Measurements from ENCODE around the gene PIH1D2. TPM values are rescaled to one million over a fixed set of nuclear protein-coding genes. Genes with fewer than 3 reads are reported as not detected.

Gene PIH1D2
- total RNA-seq: 0.23 and 0.46 TPM in 2 replicates

GRCh38 chr11:112073941-112074811 lies at the start of gene PIH1D2, which contains the start of gene NKAPD1:
Gene PIH1D2 (minus strand): TSS chr11:112074017. CDS start chr11:112073174, 843 bp downstream.
Gene NKAPD1 (plus strand): TSS chr11:112074299. CDS start chr11:112075575, 1,276 bp downstream.
- peak; percentile 75 for DNase-seq (ENCODE audit: low spot score)
- Mint-ChIP-seq H3K9me3 (no peaks in the 10 kb centered on the region), H3K4me1 (ENCODE audit: low read depth) (peaks cover 23% of the 10 kb centered on the region), H3K27me3 (ENCODE audit: low read depth) (peaks cover 8% of the 10 kb centered on the region), H3K36me3 (ENCODE audit: low read depth) (peaks cover 24% of the 10 kb centered on the region), H3K4me3 (ENCODE audit: low read depth) (peak within 1 kb of the TSS; percentile 94), H3K27ac (peak within 1 kb of the TSS; percentile 92)
- intact Hi-C loops (cut with micrococcal nuclease): loop anchor here (1.0 to 5.0 kb wide), 6 partner anchors 12 to 307 kb away; partner anchors contain the start of genes CFAP68, DLAT, FDXACB1 and PPP2R1B

- Mint-ChIP-seq H3K9me3 (no peaks in the 10 kb centered on the region), H3K27me3 (ENCODE audit: low read depth) (peaks cover 4% of the 10 kb centered on the region), H3K4me3 (ENCODE audit: low read depth) (no peak overlapping the region), H3K4me1 (ENCODE audit: low read depth) (peaks cover 13% of the 10 kb centered on the region), H3K36me3 (ENCODE audit: low read depth) (no peaks in the 10 kb centered on the region), H3K27ac (no peak overlapping the region)
- DNase-seq (ENCODE audit: low spot score): no peak
- intact Hi-C loops (cut with micrococcal nuclease): no loop called here
Measured at GRCh38 chr11:112123129-112123528, 49.3 kb upstream of the PIH1D2 start.

- Mint-ChIP-seq H3K9me3 (no peaks in the 10 kb centered on the region), H3K4me3 (ENCODE audit: low read depth) (no peak overlapping the region), H3K27me3 (ENCODE audit: low read depth) (peaks cover 4% of the 10 kb centered on the region), H3K4me1 (ENCODE audit: low read depth) (peaks cover 13% of the 10 kb centered on the region), H3K27ac (no peak overlapping the region), H3K36me3 (ENCODE audit: low read depth) (no peaks in the 10 kb centered on the region)
- intact Hi-C loops (cut with micrococcal nuclease): no loop called here
- no peak for DNase-seq (ENCODE audit: low spot score)
Measured at GRCh38 chr11:112121981-112122615, 48.3 kb upstream of the PIH1D2 start.

- no peaks in the 10 kb centered on the region for H3K9me3 Mint-ChIP-seq
- H3K36me3 Mint-ChIP-seq (ENCODE audit: low read depth): no peaks in the 10 kb centered on the region
- H3K27ac Mint-ChIP-seq: no peak overlapping the region
- no peak overlapping the region for H3K4me3 Mint-ChIP-seq (ENCODE audit: low read depth)
- DNase-seq (ENCODE audit: low spot score): no peak
- intact Hi-C loops (cut with micrococcal nuclease): no loop called here
- H3K27me3 Mint-ChIP-seq (ENCODE audit: low read depth): no peaks in the 10 kb centered on the region
- H3K4me1 Mint-ChIP-seq (ENCODE audit: low read depth): peaks cover 17% of the 10 kb centered on the region
Measured at GRCh38 chr11:112118176-112118575, 44.4 kb upstream of the PIH1D2 start.

- no peaks in the 10 kb centered on the region for H3K36me3 Mint-ChIP-seq (ENCODE audit: low read depth)
- intact Hi-C loops (cut with micrococcal nuclease): loop anchor here (2.0 kb wide), 1 partner anchor 59 kb away; the partner anchor contains the start of gene BCO2
- H3K9me3 Mint-ChIP-seq: no peaks in the 10 kb centered on the region
- no peaks in the 10 kb centered on the region for H3K27me3 Mint-ChIP-seq (ENCODE audit: low read depth)
- H3K27ac Mint-ChIP-seq: no peak overlapping the region
- no peak for DNase-seq (ENCODE audit: low spot score)
- peaks cover 14% of the 10 kb centered on the region for H3K4me1 Mint-ChIP-seq (ENCODE audit: low read depth)
- no peak overlapping the region for H3K4me3 Mint-ChIP-seq (ENCODE audit: low read depth)
Measured at GRCh38 chr11:112115386-112115785, 41.6 kb upstream of the PIH1D2 start.

- intact Hi-C loops (cut with micrococcal nuclease): loop anchor here (2.0 kb wide), 1 partner anchor 60 kb away; the partner anchor contains the start of gene BCO2
- no peak overlapping the region for H3K4me3 Mint-ChIP-seq (ENCODE audit: low read depth)
- no peak for DNase-seq (ENCODE audit: low spot score)
- H3K36me3 Mint-ChIP-seq (ENCODE audit: low read depth): no peaks in the 10 kb centered on the region
- no peaks in the 10 kb centered on the region for H3K9me3 Mint-ChIP-seq
- H3K4me1 Mint-ChIP-seq (ENCODE audit: low read depth): peaks cover 9% of the 10 kb centered on the region
- H3K27ac Mint-ChIP-seq: no peak overlapping the region
- no peaks in the 10 kb centered on the region for H3K27me3 Mint-ChIP-seq (ENCODE audit: low read depth)
Measured at GRCh38 chr11:112114460-112114859, 40.6 kb upstream of the PIH1D2 start.

- Mint-ChIP-seq H3K4me1 (ENCODE audit: low read depth) (peaks cover 9% of the 10 kb centered on the region), H3K4me3 (ENCODE audit: low read depth) (no peak overlapping the region), H3K36me3 (ENCODE audit: low read depth) (no peaks in the 10 kb centered on the region), H3K9me3 (no peaks in the 10 kb centered on the region), H3K27me3 (ENCODE audit: low read depth) (no peaks in the 10 kb centered on the region), H3K27ac (no peak overlapping the region)
- no peak for DNase-seq (ENCODE audit: low spot score)
- intact Hi-C loops (cut with micrococcal nuclease): loop anchor here (1.0 to 2.0 kb wide), 2 partner anchors 61 to 167 kb away; partner anchors contain the start of gene BCO2
Measured at GRCh38 chr11:112113539-112114457, 40.0 kb upstream of the PIH1D2 start.

- intact Hi-C loops (cut with micrococcal nuclease): no loop called here
- no peaks in the 10 kb centered on the region for H3K4me1 Mint-ChIP-seq (ENCODE audit: low read depth)
- no peak overlapping the region for H3K4me3 Mint-ChIP-seq (ENCODE audit: low read depth)
- no peaks in the 10 kb centered on the region for H3K36me3 Mint-ChIP-seq (ENCODE audit: low read depth)
- H3K27me3 Mint-ChIP-seq (ENCODE audit: low read depth): no peaks in the 10 kb centered on the region
- no peaks in the 10 kb centered on the region for H3K9me3 Mint-ChIP-seq
- no peak overlapping the region for H3K27ac Mint-ChIP-seq
- no peak for DNase-seq (ENCODE audit: low spot score)
Measured at GRCh38 chr11:112106070-112106469, 32.3 kb upstream of the PIH1D2 start.

GRCh38 chr11:112103446-112103845 lies 29.6 kb upstream of the PIH1D2 start:
- Mint-ChIP-seq H3K36me3 (ENCODE audit: low read depth) (no peaks in the 10 kb centered on the region), H3K4me1 (ENCODE audit: low read depth) (no peaks in the 10 kb centered on the region)
- intact Hi-C loops (cut with micrococcal nuclease): no loop called here

GRCh38 chr11:112100462-112100861 lies 26.6 kb upstream of the PIH1D2 start:
- intact Hi-C loops (cut with micrococcal nuclease): no loop called here
- Mint-ChIP-seq H3K9me3 (no peaks in the 10 kb centered on the region), H3K27ac (no peak overlapping the region), H3K27me3 (ENCODE audit: low read depth) (no peaks in the 10 kb centered on the region), H3K4me3 (ENCODE audit: low read depth) (no peak overlapping the region), H3K36me3 (ENCODE audit: low read depth) (peaks cover 9% of the 10 kb centered on the region), H3K4me1 (ENCODE audit: low read depth) (no peaks in the 10 kb centered on the region)
- no peak for DNase-seq (ENCODE audit: low spot score)

More at GRCh38 chr11:112103446-112103845, 29.6 kb upstream of the PIH1D2 start:
- DNase-seq (ENCODE audit: low spot score): no peak
- H3K9me3 Mint-ChIP-seq: no peaks in the 10 kb centered on the region
- H3K4me3 Mint-ChIP-seq (ENCODE audit: low read depth): no peak overlapping the region
- no peak overlapping the region for H3K27ac Mint-ChIP-seq
- H3K27me3 Mint-ChIP-seq (ENCODE audit: low read depth): no peaks in the 10 kb centered on the region

- intact Hi-C loops (cut with micrococcal nuclease): no loop called here
- Mint-ChIP-seq H3K9me3 (no peaks in the 10 kb centered on the region), H3K4me1 (ENCODE audit: low read depth) (no peaks in the 10 kb centered on the region), H3K4me3 (ENCODE audit: low read depth) (no peak overlapping the region), H3K27ac (no peak overlapping the region), H3K36me3 (ENCODE audit: low read depth) (peaks cover 17% of the 10 kb centered on the region), H3K27me3 (ENCODE audit: low read depth) (no peaks in the 10 kb centered on the region)
- DNase-seq (ENCODE audit: low spot score): no peak
Measured at GRCh38 chr11:112097734-112098528, 24.1 kb upstream of the PIH1D2 start.

Data from activated T-helper 2 cell treated with anti-CD3 and anti-CD28 coated beads, Interferon-gamma antibody, Interleukin-2, Interleukin-4, amounts not matched to agents 10 μg/mL and 5 μg/mL and 100 μg/mL, durations not matched to agents 14 hours and 24 hours and 36 hours (primary cell).